HFFc6 (cell line): ENCODE results near the gene RPL13. TPM values are rescaled to one million over a fixed set of nuclear protein-coding genes. Genes with fewer than 3 reads are reported as not detected.

Source experiments
- DNase-seq: peaks from one replicate; pipeline ENCODE4 v3.0.0-alpha.2; 2018
- H3K27ac Mint-ChIP-seq: 2 replicates; pipeline ENCODE4 v1.8.0; 2020; ENCODE audit warnings: mild to moderate bottlenecking, mixed read lengths
- H3K27me3 Mint-ChIP-seq: 2 replicates; pipeline ENCODE4 v1.8.0; 2021; ENCODE audit warnings: mild to moderate bottlenecking, moderate library complexity, mixed read lengths; ENCODE audit not compliant: insufficient read depth
- H3K36me3 Mint-ChIP-seq: 2 replicates; pipeline ENCODE4 v1.8.0; 2021; ENCODE audit warnings: low read depth, mixed read lengths
- H3K4me1 Mint-ChIP-seq: 2 replicates; pipeline ENCODE4 v1.8.0; 2020; ENCODE audit warnings: low read depth, mixed read lengths
- H3K4me3 Mint-ChIP-seq: 2 replicates; pipeline ENCODE4 v1.8.0; 2020; ENCODE audit warnings: mild to moderate bottlenecking, moderate library complexity, mixed read lengths
- H3K9me3 Mint-ChIP-seq: 2 replicates; pipeline ENCODE4 v1.8.0; 2020; ENCODE audit warnings: mild to moderate bottlenecking, mixed read lengths
- total RNA-seq, 6 experiments: library from RNA; stranded (reverse); fragmentation: NEBNext Ultra II Directional; extraction: Animal tissue kit (Norgen Biotek cat#: 25700); gene quantifications; 2 replicates in 1 of 6; 3 replicates in 5 of 6; pipeline ENCODE4 v1.2.3, GENCODE V29; 2021
- TF ChIP-seq, protein P1 (sequence below): fragments of 200-600 bp; sonication (generic); IDR thresholded peaks from 2 replicates; pipeline ENCODE4 v1.5.0; 2021; ENCODE audit warnings: antibody characterized with exemption, mild to moderate bottlenecking

Gene RPL13
- total RNA-seq, 6 experiments from 2014 or later: 1,572 to 1,808 (median 1,628) TPM

DNA sequence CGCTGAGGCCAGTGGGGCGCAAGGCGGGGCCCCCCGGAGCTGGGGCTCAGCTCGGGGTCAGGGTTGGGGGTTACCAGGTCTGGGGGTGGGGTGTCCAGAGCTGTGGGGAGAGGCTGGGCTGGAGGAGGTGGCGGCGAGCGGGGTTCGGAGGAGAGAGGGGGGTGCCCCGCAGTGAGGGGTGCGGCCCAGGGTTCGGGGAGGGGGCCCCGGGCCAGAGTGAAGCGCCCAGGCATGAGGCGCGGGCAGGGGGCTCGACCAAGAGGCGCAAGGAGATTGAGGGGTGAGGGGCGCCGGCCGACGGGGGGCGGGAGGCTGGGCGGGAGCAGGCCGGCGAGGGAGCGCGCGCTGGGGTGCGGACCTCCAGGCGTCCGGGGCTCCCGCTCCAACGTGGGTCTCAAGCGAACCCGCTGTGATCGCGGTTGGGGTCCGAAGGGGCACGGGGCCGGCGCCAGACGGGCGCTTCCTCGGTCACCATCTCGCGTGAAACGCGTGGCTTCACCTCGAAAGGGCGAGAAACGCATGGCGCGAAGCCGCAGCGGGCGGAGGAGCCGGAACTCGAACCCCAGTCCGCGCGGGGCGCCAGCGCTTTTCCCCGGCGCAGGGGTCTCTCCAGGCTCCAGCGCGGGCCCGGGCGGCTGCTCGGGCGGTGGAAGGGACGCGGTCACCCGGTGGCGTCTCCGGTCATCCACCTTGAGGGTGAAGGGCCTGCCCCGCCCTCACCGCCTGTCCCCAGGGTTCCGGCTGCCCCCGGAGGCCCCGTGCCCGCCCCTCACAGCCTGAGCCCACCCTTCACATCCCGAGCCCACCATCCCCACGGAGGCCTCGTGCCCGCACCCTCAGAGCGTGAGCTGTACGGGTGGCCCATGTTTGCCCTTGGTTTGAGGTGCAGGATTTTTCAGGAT is 15.9 kb downstream of the RPL13 start:
- TF ChIP-seq, protein P1, sequence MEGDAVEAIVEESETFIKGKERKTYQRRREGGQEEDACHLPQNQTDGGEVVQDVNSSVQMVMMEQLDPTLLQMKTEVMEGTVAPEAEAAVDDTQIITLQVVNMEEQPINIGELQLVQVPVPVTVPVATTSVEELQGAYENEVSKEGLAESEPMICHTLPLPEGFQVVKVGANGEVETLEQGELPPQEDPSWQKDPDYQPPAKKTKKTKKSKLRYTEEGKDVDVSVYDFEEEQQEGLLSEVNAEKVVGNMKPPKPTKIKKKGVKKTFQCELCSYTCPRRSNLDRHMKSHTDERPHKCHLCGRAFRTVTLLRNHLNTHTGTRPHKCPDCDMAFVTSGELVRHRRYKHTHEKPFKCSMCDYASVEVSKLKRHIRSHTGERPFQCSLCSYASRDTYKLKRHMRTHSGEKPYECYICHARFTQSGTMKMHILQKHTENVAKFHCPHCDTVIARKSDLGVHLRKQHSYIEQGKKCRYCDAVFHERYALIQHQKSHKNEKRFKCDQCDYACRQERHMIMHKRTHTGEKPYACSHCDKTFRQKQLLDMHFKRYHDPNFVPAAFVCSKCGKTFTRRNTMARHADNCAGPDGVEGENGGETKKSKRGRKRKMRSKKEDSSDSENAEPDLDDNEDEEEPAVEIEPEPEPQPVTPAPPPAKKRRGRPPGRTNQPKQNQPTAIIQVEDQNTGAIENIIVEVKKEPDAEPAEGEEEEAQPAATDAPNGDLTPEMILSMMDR: no peak
- Mint-ChIP-seq H3K4me3 (no peak overlapping the region), H3K9me3 (no peaks in the 10 kb centered on the region), H3K4me1 (no peaks in the 10 kb centered on the region), H3K27me3 (peaks cover 4% of the 10 kb centered on the region), H3K36me3 (peaks cover 8% of the 10 kb centered on the region; the same call in 1 of the 2 replicates), H3K27ac (no peak overlapping the region)
- no peak for DNase-seq

GRCh38 chr16:89577055-89577759 is 16.7 kb downstream of the RPL13 start:
- Mint-ChIP-seq H3K27ac (no peak overlapping the region), H3K36me3 (peaks cover 8% of the 10 kb centered on the region; the same call in 1 of the 2 replicates), H3K4me3 (no peak overlapping the region), H3K9me3 (no peaks in the 10 kb centered on the region), H3K4me1 (no peaks in the 10 kb centered on the region), H3K27me3 (peaks cover 4% of the 10 kb centered on the region)
- TF ChIP-seq, protein P1: no peak
- no peak for DNase-seq

DNA sequence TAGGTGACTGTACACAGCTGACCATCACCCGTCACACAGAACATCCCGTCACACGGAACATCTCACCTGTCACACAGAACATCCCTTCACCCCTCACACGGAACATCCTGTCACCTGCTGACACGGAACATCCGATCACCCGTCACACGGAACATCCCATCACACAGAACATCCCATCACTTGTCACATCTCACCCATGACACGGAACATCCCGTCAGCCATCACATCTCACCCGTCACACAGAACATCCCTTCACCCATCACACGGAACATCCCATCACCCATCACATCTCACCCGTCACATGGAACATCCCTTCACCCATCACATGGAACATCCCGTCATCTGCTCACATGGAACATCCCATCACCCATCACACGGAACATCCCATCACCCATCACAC is 18.9 kb downstream of the RPL13 start:
- no peaks in the 10 kb centered on the region for H3K9me3 Mint-ChIP-seq
- no peak overlapping the region for H3K27ac Mint-ChIP-seq
- no peaks in the 10 kb centered on the region for H3K4me1 Mint-ChIP-seq
- no peak for DNase-seq
- H3K36me3 Mint-ChIP-seq: peaks cover 8% of the 10 kb centered on the region; the same call in 1 of the 2 replicates
- TF ChIP-seq, protein P1: no peak
- H3K27me3 Mint-ChIP-seq: peaks cover 3% of the 10 kb centered on the region; the same call in 1 of the 2 replicates
- H3K4me3 Mint-ChIP-seq: no peak overlapping the region

DNA sequence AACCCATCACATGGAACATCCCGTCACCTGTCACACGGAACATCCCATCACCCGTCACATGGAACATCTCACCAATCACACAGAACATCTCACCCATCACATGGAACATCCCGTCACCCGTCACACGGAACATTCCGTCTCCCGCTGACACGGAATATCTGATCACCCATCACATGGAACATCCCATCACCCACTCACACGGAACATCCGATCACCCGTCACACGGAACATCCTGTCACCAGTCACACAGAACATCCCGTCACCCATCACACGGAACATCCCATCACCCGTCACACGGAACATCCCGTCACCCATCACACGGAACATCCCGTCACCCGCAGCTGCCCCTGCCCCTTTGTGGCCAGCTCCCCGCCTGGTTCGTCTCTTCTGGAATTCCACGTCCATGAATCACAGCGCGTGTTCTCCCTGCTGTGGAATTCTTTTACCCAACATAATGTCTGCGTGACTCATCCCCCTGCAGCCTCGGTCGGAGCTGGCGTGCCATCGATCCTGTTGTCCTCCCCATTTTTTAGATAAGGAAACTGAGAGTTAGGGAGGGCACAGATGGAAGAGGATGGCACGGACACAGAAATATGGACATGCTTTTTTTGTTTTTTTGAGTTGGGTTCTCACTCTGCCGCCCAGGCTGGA is 20.7 kb downstream of the RPL13 start:
- Mint-ChIP-seq H3K27ac (no peak overlapping the region), H3K4me3 (no peak overlapping the region), H3K4me1 (no peaks in the 10 kb centered on the region), H3K9me3 (no peaks in the 10 kb centered on the region), H3K36me3 (peaks cover 8% of the 10 kb centered on the region; the same call in 1 of the 2 replicates), H3K27me3 (peaks cover 3% of the 10 kb centered on the region; the same call in 1 of the 2 replicates)
- peak; percentile 98 for DNase-seq
- TF ChIP-seq, protein P1: no peak

DNA sequence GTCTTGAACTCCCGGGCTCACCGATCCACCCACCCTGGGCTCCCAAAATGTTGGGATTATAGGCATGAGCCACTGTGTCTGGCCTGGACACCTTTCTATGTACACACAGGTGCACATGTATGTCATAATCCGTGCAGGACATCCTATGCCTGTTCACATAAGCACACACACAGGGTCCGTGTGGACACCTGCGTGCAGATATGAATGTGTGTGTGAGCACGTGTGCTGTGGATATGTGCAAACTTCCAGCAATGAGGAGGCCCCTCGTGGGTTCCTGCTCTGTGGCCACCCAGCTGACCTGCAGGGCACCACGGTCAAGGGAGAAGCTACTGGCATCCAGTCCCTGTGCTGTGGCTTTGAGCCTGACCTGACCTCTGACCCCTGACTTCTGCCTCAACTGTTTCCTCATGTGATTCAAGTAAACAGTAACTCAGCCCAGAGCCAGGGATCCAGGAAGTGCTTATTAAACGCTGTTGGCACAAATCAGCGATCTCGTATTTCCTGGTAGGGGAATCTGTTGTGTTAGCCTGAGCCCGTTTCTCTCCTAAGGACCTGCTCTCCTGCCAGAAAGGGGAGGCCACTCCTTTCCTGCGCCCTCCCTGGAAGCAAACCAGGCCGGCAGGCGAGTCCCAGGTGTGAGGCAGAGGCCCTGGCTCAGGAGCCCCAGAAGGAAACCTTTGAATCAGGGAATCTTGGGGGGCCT is 21.5 kb downstream of the RPL13 start:
- DNase-seq: peak; percentile 44
- H3K36me3 Mint-ChIP-seq: peaks cover 8% of the 10 kb centered on the region; the same call in 1 of the 2 replicates

More for the DNA sequence above, 21.5 kb downstream of the RPL13 start:
- H3K27me3 Mint-ChIP-seq: peaks cover 3% of the 10 kb centered on the region; the same call in 1 of the 2 replicates
- H3K27ac Mint-ChIP-seq: no peak overlapping the region
- no peaks in the 10 kb centered on the region for H3K4me1 Mint-ChIP-seq
- 0 out of 2 replicates have a peak overlapping the region, but pooled peaks have one; percentile 15 for H3K4me3 Mint-ChIP-seq
- H3K9me3 Mint-ChIP-seq: no peaks in the 10 kb centered on the region
- TF ChIP-seq, protein P1: no peak
